ENCODE data around the gene ATG7. TPM values are rescaled to one million over a fixed set of nuclear protein-coding genes. Genes with fewer than 3 reads are reported as not detected.

ATG7 gene
- total and polyA plus RNA-seq, 10 of the 15 experiments (the other 5 are each of a cell fraction or from before 2014, with no cell fraction given): 13.5 to 49.5 (median 26.4) TPM

- no peak for TF ChIP-seq ZNF622 (IDR thresholded peaks at IDR 0.05)
- TF ChIP-seq PKNOX1 (IDR thresholded peaks at IDR 0.05): peak; percentile 20; the same call in 1 of the 2 replicates
- TF ChIP-seq YBX1 (IDR thresholded peaks at IDR 0.05): no peak
- TF ChIP-seq IKZF1 (conservative IDR thresholded peaks at IDR 0.05): no peak
- TF ChIP-seq SUZ12 (IDR thresholded peaks at IDR 0.05; ENCODE audit: unreplicated experiment): no peak
- TF ChIP-seq KDM1A (IDR thresholded peaks at IDR 0.05; ENCODE audit: borderline replicate concordance): no peak
- no peak for TF ChIP-seq MEF2A (IDR thresholded peaks at IDR 0.05; ENCODE audit: insufficient read depth, low read depth, low read length)
- TF ChIP-seq ATF7 (IDR thresholded peaks at IDR 0.05; ENCODE audit: low read depth): peak; percentile 86
- TF ChIP-seq MYB (IDR thresholded peaks at IDR 0.05; ENCODE audit: borderline replicate concordance, low read depth, low read length): no peak
- TF ChIP-seq ZNF687 (IDR thresholded peaks at IDR 0.05): 0 out of 2 replicates have a peak, but pooled peaks have one; percentile 32
- TF ChIP-seq RELB (IDR thresholded peaks at IDR 0.05; ENCODE audit: low read depth): peak; percentile 31; the same call in 1 of the 2 replicates
- no peak for TF ChIP-seq TBL1XR1 (IDR thresholded peaks at IDR 0.05; ENCODE audit: low read depth, low read length)
- TF ChIP-seq MYC (IDR thresholded peaks at IDR 0.05; ENCODE audit: insufficient read depth, insufficient read length, insufficient replicate concordance, low read length, severe bottlenecking): no peak
- no peak for TF ChIP-seq CBX3 (IDR thresholded peaks at IDR 0.05; ENCODE audit: borderline replicate concordance, low read depth)
- no peak for TF ChIP-seq ELK1 (IDR thresholded peaks at IDR 0.05; ENCODE audit: low read depth, low read length)
- peak; percentile 37; the same call in 1 of the 2 replicates for TF ChIP-seq RUNX3 (IDR thresholded peaks at IDR 0.05; ENCODE audit: low read length)
- TF ChIP-seq NFYA (IDR thresholded peaks at IDR 0.05; ENCODE audit: borderline replicate concordance, low read depth, low read length): no peak
- no peak for TF ChIP-seq YY1 (IDR thresholded peaks at IDR 0.05; ENCODE audit: low read depth, low read length)
- 0 out of 4 replicates have a peak, but pooled peaks of 1 of the 2 experiments have one; percentile 6 for TF ChIP-seq SRF (IDR thresholded peaks at IDR 0.05; ENCODE audit: low read depth in 2 of 2, low read length in 2 of 2)
- TF ChIP-seq NR2F1 (conservative IDR thresholded peaks at IDR 0.05): peak; percentile 91
- no peak for TF ChIP-seq ATF3 (IDR thresholded peaks at IDR 0.05; ENCODE audit: borderline replicate concordance, extremely low read depth, low read depth, low read length)
- peak; percentile 67 for TF ChIP-seq NBN (IDR thresholded peaks at IDR 0.05)
- TF ChIP-seq TCF7 (IDR thresholded peaks at IDR 0.05; ENCODE audit: borderline replicate concordance): no peak
- no peak for TF ChIP-seq ZZZ3 (IDR thresholded peaks at IDR 0.05; ENCODE audit: control insufficient read depth, insufficient read length, low read depth)
- TF ChIP-seq ESRRA (IDR thresholded peaks at IDR 0.05; ENCODE audit: low read length): no peak
Measured at GRCh38 chr3:11300970-11301369, 28.8 kb downstream of the ATG7 start (continued).
